Gastroesophageal sphincter (tissue), 4 donors: ENCODE results near the gene ALG6. TPM values are rescaled to one million over a fixed set of nuclear protein-coding genes. Genes with fewer than 3 reads are reported as not detected.

ENCODE experiments used
- ATAC-seq: fragments of 150-250 bp; one replicate; pipeline ENCODE4 v1.9.1; 2016; ENCODE audit warnings: mild to moderate bottlenecking, moderate library complexity
- H3K27ac ChIP-seq, 4 donors: fragments of 200-600 bp; sonication (generic) in 3 of 4; 1 replicate in 3 of 4; 2 replicates in 1 of 4; pipeline ENCODE4 v1.5.1; 2016 to 2019
- H3K27me3 ChIP-seq: fragments of 200-600 bp; sonication (generic); one replicate; pipeline ENCODE4 v1.5.1; 2019
- H3K36me3 ChIP-seq, 2 donors: fragments of 200-600 bp; sonication (generic); one replicate each; pipeline ENCODE4 v1.5.1; 2019; ENCODE audit warnings: control low read depth in 1 of 2
- H3K4me1 ChIP-seq, 3 donors: fragments of 200-600 bp; sonication (generic); 1 replicate in 2 of 3; 2 replicates in 1 of 3; pipeline ENCODE4 v1.5.1; 2016 to 2019; ENCODE audit warnings: control low read depth in 2 of 3
- H3K4me3 ChIP-seq, 2 donors: fragments of 200-600 bp; sonication (generic); one replicate each; pipeline ENCODE4 v1.5.1; 2019; ENCODE audit warnings: mild to moderate bottlenecking in 1 of 2, moderate library complexity in 1 of 2
- H3K9me3 ChIP-seq, 3 donors: fragments of 200-600 bp; sonication (generic); one replicate each; pipeline ENCODE4 v1.5.1; 2017 to 2019; ENCODE audit warnings: control low read depth in 2 of 3
- CTCF ChIP-seq, 4 experiments: fragments of 200-600 bp in 2 of 4; fragments of 450-650 bp in 2 of 4; sonication (generic) in 1 of 4; IDR thresholded peaks; one replicate each; pipeline ENCODE4 v1.5.1; 2017 to 2019; ENCODE audit warnings: antibody characterized with exemption in 4 of 4, mild to moderate bottlenecking in 2 of 4, moderate library complexity in 2 of 4
- EP300 ChIP-seq: sonication (generic); formaldehyde crosslinking; IDR thresholded peaks from one replicate; pipeline ENCODE4 v1.6.1; 2017; ENCODE audit warnings: antibody characterized with exemption, mild to moderate bottlenecking
- POLR2A ChIP-seq, 2 donors: fragments of 450-650 bp; IDR thresholded peaks; one replicate each; pipeline ENCODE4 v1.6.1; 2017; ENCODE audit warnings: antibody characterized with exemption in 2 of 2, mild to moderate bottlenecking in 2 of 2, moderate library complexity in 1 of 2
- POLR2AphosphoS5 ChIP-seq: sonication (generic); formaldehyde crosslinking; IDR thresholded peaks from one replicate; pipeline ENCODE4 v1.6.1; 2017; ENCODE audit warnings: antibody characterized with exemption
- WGBS, 2 donors: methylation state at CpG; one replicate each; pipeline ENCODE4 v1.1.5; 2018; ENCODE audit warnings: low coverage in 1 of 2; 5-methylcytosine and 5-hydroxymethylcytosine counted together
- total RNA-seq, 4 donors: library from RNA; depleted of rRNA; stranded (reverse); fragments of >200 nt; gene quantifications; one replicate each; pipeline ENCODE4 v1.1.0, GENCODE V29; 2016

Gene ALG6
- total RNA-seq, 4 donors from 2014 or later: 4.6 to 9.0 (median 5.7) TPM

- no peak overlapping the region for H3K4me3 ChIP-seq
- H3K4me1 ChIP-seq: no peaks in the 10 kb centered on the region
- H3K27ac ChIP-seq: no peak overlapping the region
- no peak for ATAC-seq
- no peak for TF ChIP-seq POLR2AphosphoS5
- no peak for TF ChIP-seq POLR2A (IDR thresholded peaks at IDR 0.05)
- TF ChIP-seq EP300: no peak
- TF ChIP-seq CTCF (IDR thresholded peaks at IDR 0.05): no peak
- 68 to 88% methylated on average over 4 of the region's 4 CpGs for WGBS, 2 donors
- no peaks in the 10 kb centered on the region for H3K27me3 ChIP-seq
- no peaks in the 10 kb centered on the region for H3K9me3 ChIP-seq
- H3K36me3 ChIP-seq: peaks cover 0 to 38% of the 10 kb centered on the region in 2 donors
These were observed 34.5 kb downstream of the ALG6 start for GRCh38 chr1:63401945-63402344.

- ATAC-seq: no peak
- Histone ChIP-seq H3K4me3 (no peak overlapping the region), H3K36me3 (peaks cover 0 to 32% of the 10 kb centered on the region in 2 donors), H3K27ac (no peak overlapping the region), H3K4me1 (no peaks in the 10 kb centered on the region), H3K27me3 (no peaks in the 10 kb centered on the region), H3K9me3 (no peaks in the 10 kb centered on the region)
- no peak for TF ChIP-seq CTCF (IDR thresholded peaks at IDR 0.05)
- 63 to 64% methylated on average over 3 of the region's 3 CpGs for WGBS, 2 donors
These were observed 36.0 kb downstream of the ALG6 start for GRCh38 chr1:63403386-63403785.

GRCh38 chr1:63405021-63405420, 37.6 kb downstream of the ALG6 start:
- H3K4me1 ChIP-seq: no peaks in the 10 kb centered on the region
- TF ChIP-seq EP300 (no peak), POLR2A (IDR thresholded peaks at IDR 0.05) (no peak), POLR2AphosphoS5 (no peak), CTCF (IDR thresholded peaks at IDR 0.05) (no peak)
- H3K4me3 ChIP-seq: no peak overlapping the region
- peaks cover 0 to 22% of the 10 kb centered on the region in 2 donors for H3K36me3 ChIP-seq
- no peaks in the 10 kb centered on the region for H3K9me3 ChIP-seq
- H3K27ac ChIP-seq: no peak overlapping the region
- no peak for ATAC-seq
- no peaks in the 10 kb centered on the region for H3K27me3 ChIP-seq

- Histone ChIP-seq H3K9me3 (no peaks in the 10 kb centered on the region), H3K36me3 (peaks cover 0 to 22% of the 10 kb centered on the region in 2 donors), H3K4me3 (no peak overlapping the region), H3K27me3 (no peaks in the 10 kb centered on the region), H3K4me1 (peaks cover 0 to 2% (median 0%) of the 10 kb centered on the region in 3 donors), H3K27ac (no peak overlapping the region)
- no peak for TF ChIP-seq EP300
- no peak for TF ChIP-seq POLR2A (IDR thresholded peaks at IDR 0.05)
- TF ChIP-seq CTCF (IDR thresholded peaks at IDR 0.05): no peak
- TF ChIP-seq POLR2AphosphoS5: no peak
- ATAC-seq: no peak
These were observed 38.6 kb downstream of the ALG6 start for GRCh38 chr1:63405987-63406386.

GRCh38 chr1:63407002-63407401, 39.6 kb downstream of the ALG6 start:
- ATAC-seq: no peak

More at GRCh38 chr1:63407002-63407401, 39.6 kb downstream of the ALG6 start:
- Histone ChIP-seq H3K27ac (no peak overlapping the region), H3K4me3 (no peak overlapping the region), H3K36me3 (peaks cover 0 to 22% of the 10 kb centered on the region in 2 donors), H3K27me3 (no peaks in the 10 kb centered on the region), H3K9me3 (no peaks in the 10 kb centered on the region), H3K4me1 (peaks cover 0 to 5% (median 0%) of the 10 kb centered on the region in 3 donors)
- no peak for TF ChIP-seq EP300
- no peak for TF ChIP-seq POLR2AphosphoS5
- no peak for TF ChIP-seq CTCF (IDR thresholded peaks at IDR 0.05)
- TF ChIP-seq POLR2A (IDR thresholded peaks at IDR 0.05): no peak
